HG03571 (cell line): ENCODE results near the gene KIF6.
"Not testable (repeated sequence)": the region's sequence is repeated elsewhere in the genome, so short reads cannot be mapped to it uniquely, and the experiment has no call there.

ENCODE experiments used
- ATAC-seq: cut with Tn5 transposase; IDR thresholded peaks from one replicate; pipeline ENCODE4 v1.9.1; 2021; ENCODE audit not compliant: unreplicated experiment

KIF6 gene

DNA sequence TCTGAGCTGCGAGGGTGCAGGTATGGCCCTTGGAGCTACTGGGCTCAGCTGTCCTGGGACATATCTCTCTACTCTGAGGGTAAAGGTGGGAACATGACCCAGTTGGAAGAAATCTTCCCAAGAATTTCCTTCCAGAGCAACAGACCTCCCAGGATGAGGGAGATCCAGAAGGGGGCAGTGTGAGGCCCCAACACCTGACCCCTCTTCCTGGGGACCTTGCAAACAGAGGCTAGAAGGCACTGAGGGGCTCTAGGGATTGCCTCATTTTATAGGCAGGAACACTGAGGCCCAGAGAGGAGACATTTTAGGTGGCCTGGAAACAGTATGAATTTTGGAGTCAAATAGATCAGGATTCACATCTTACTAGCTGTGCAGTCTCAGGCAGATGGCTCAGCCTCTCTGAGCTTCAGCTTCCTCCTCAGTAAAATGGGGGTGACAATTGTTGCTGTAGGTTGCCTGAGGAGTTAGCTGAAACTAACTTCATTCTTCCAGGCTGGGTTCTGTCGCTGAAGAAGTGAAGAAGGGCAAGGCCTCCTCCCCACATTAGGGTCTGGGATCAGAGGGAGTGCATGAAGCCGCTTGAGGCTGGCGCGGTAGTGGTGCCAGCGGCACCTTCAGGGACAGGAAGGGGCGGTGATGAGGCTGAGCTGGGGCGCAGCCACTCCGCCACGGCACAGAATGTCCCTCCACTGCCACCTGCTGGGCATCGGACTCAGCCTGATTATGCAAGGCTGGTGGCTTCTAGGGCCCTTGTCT is 422.4 kb downstream of the KIF6 start:
- ATAC-seq = peak; percentile 78

DNA sequence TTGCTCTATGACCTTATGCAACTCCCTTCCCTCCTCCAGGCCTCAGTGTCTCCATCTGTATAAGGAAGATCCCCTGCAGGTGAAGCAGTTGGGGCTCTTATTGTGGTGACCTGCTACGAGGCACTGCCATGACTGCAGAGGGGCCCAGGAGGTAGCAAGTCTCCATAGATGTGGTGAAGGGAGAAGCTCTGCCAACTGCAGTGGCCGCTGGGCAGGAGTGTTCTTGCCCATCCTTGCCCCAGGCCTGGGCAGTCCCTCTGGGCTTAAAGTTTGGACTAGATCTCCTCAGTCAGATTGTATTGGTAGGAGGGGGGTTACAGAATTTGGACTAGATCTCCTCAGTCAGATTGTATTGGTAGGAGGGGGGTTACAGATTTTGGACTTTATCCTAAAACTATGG is 423.2 kb downstream of the KIF6 start:
- ATAC-seq = no peak

GRCh38 chr6:39301606-39302005 is 423.6 kb downstream of the KIF6 start:
- no peak for ATAC-seq

DNA sequence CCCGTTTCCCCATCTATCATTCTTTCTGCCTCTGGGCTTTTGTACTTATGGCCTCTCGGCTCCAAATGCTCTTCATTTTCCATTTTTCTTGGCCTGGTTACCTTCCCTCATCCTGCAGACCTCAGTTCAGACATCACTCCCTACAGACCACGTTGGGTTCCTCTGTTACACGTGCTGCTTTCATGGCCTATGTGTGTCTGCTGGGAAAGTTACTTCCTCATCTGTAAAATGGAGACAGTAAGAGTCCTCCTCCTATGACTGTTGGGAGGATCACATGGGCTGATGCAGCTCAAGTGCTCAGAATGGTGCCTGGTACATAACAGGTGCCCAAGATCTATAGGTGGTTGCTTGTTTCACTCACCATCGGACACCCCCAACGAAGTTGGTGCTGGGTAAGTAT is 424.5 kb downstream of the KIF6 start:
- ATAC-seq = no peak

DNA sequence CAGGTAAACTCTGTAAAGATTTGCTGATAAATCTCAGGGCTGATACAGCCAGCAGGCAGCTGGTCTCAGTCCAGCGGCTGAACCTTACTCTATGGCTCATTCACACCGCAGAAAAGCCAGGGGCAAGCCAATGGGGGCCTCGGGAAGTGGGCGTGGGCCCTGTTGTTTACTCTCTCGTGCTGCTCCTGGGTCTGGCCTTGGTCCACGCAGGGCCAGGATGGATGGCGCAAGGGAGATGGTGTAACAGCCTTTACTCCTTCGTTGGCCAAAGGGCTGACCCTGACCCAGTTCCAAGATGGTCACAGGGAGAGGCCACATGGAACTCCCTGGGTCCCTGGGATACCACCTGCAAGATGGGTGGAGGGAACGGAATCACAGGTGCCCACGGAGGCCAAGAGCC is 427.1 kb downstream of the KIF6 start:
- ATAC-seq = no peak

DNA sequence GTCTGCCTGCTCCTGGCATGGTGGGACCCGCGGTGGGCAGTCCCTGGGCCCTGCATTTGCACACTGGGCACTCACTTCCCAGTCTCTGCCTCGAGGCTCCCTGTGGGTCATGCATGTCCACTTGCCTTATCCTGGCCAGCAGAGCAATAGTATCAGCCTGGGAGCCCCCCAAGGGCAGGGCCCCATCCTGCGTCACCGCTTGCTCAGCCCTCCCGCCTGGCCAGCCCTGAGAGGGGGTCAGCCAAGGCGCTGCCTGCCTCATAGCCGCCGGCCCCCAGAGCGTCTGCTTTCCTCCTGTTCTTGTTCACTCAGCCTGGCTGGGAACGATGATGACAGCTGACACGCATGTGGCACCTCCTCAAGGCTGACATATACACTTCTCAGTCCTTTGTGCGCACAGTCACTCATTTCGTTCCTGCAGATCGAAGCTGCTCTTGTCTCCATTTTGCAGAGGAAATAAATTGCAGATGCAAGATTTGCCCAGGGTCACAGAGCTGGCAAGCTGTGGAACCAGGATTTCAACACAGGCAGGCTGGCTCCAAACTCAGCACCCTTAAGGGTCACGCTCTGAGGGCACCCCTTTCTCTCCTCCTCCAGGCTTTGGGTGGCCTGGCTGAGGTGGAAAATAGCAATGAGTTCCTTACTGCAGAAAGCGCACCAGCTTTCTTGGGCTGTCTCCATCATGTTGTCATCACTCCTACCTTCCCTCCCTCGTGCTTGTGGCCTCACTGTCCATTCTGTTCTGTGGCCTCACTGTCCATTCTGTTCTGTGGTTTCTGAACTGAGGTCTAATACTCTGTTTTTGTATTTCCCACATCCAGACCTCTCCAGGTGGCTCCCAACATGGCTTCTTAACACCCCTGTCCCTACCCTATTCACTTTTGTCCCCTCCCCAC is 428.2 kb downstream of the KIF6 start:
- ATAC-seq = no peak

DNA sequence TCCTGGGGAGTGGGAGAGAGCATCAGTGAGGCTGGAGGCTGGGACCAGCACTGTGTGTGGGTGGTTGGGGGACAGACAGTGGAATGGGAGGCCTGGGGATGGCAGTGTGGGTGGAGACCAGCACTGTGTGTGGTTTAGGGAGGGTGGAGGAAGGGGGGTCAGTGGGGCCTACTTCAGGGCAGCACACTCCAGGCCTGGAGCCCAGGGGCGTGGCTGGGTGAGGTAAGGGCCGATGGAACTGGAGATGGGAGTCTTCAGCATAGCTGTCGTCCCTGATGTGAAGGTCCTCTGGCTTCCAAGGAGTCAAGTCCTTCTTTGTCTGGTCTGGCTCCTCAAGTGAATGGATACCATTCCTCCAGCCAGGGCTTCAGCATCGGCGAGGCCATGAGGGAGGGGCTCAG is 429.6 kb downstream of the KIF6 start:
- ATAC-seq = no peak

DNA sequence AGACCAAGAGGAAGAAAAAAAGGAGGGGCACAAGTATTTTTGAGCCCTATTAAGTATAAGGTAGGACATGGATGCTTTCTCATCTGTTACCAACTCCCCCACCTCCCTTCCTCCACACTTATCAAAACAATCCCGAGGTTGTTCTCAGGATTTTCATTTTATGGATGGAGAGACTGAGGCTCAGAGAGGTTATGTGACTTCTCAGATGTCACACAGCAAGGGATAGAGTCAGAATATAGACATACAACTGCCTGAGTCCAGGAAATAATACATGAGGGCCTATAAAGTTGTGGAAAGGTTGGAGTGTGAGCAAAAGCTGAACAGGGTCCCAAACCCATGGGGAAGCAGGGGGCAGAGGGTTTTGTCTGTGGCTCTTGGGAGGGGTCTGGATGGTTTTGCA is 430.3 kb downstream of the KIF6 start:
- no peak for ATAC-seq

DNA sequence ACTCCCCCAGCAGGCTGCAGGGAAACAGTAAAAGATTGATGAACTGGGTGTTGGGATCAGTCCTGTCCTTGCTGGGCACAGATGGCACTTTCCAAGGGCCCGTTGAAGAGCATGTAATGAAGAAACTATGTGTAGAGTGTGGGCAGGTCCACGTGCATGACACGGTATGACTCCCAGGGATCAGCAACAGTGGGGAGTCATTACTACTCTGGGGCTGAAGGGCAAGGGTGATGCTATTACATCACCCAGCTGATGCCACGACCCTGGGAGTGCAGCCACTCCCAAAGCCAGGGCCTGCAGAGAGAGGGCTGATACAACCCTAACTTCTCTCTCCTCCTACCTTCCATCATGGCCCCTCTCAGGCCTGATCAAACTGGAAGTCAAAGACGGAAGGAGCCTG is 431.1 kb downstream of the KIF6 start:
- no peak for ATAC-seq

- no peak for ATAC-seq
These were observed 432.6 kb downstream of the KIF6 start for GRCh38 chr6:39292637-39293036.

DNA sequence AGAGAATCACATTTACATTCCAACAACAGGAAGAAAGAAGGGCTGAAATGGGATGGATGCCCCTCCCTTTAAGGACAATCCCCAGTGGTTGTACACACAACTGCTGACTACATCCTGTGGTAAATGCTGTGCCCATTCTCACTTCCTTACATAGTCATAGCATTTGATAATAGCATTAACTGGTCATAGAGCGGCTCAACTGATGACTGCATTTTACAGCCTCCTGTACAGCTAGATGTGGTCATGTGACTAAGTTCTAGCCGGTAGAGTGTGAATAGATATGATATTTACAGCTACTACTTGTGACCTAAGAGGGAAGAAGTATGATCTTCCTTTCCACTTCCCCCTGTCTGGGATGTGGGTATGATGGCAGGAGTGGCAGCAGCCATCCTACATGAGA is 435.7 kb downstream of the KIF6 start:
- ATAC-seq = no peak

DNA sequence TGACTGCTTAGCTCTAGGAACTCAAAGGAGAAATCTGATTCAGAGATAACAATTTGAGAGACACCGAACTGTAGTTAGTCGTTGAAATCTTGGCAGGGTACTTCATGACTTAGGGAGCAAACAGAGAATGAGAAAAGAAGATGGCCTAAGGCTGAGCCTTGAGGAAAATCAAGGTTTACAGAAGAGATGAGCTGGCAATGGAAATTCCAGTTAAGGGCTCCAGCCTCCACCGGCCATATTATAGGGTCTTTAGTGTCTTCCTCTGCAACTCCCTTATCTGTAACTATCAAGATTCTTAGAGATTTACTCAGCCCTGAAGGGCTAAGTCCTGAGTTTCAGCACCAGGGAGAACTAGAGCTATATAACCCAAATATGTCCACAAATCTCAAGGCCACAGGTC is 437.6 kb downstream of the KIF6 start:
- ATAC-seq = no peak

- ATAC-seq = not testable (repeated sequence)
These were observed 438.6 kb downstream of the KIF6 start for GRCh38 chr6:39286596-39286995.

DNA sequence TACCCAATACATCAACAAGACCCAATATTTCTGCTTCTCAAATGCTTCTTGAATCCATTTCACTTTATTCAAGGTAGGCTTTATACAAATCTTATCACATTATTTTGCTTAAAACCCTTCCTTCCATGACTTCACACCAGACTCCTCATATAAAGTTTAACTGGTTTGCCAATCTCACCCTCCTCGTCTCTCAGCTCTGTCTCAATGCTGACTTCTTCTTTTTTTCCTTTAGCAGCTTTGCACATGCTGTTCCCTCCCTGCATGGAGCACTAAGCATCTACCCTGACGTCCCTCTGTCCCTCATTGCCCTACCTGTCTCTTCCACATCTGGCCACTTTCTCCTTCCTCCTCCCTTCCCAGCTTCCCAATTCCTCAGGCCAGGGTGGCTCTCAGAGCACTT is 442.4 kb downstream of the KIF6 start:
- no peak for ATAC-seq

DNA sequence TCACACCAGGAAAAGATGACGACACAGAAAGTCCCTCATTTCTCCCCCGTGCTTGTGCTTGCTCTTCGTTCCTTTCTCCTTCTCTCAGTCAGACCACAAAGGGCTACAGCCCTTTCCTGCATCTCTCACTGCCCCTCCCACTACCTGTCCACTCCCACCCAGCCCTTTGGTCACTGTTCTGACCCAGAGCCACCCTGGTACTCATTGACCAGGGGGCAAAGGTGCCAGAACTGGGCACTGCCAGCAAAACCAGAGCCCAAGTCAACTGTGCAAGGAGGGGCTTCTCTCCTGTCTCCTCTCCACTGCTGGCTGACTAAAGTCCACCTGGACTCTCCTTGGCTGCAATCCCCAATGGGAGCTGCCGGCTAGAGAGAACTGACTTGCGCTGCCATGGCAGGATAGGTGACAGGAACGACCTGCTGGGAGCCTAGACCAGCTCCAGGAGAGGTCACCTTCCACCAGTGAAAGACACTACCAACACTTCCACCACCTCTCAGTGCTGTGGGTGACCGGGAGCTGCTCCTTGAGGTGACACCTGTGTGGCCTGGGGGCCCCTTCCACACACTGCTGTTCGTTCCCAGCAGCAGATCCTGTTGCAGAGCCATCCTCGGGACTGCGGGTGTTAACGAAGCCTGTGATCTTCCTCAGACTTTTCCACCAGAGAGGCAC is 443.8 kb downstream of the KIF6 start:
- no peak for ATAC-seq

- ATAC-seq = no peak
These were observed 444.9 kb downstream of the KIF6 start for GRCh38 chr6:39280247-39280731.
